NCI-H460 (cell line): ENCODE measurements around the gene BCL11A. TPM values are rescaled to one million over a fixed set of nuclear protein-coding genes. Genes with fewer than 3 reads are reported as not detected.

Experiments used
- DNase-seq: peaks from one replicate; pipeline ENCODE4 v3.0.0-alpha.2; 2016; ENCODE audit warnings: low read depth; ENCODE audit errors: extremely low read depth
- total RNA-seq: library from RNA; depleted of rRNA; stranded (reverse); fragments of >200 nt; shearing (Covaris generic); gene quantifications from 2 replicates; pipeline ENCODE4 v1.2.3, GENCODE V29; 2014

BCL11A gene
- total RNA-seq, 1 experiment from 2014 or later = 2.1 TPM

- no peak for DNase-seq
Measured at GRCh38 chr2:60529136-60529784, 24.2 kb downstream of the BCL11A start.

GRCh38 chr2:60528281-60529020 is 25.0 kb downstream of the BCL11A start:
- DNase-seq = no peak

GRCh38 chr2:60527762-60528161 is 25.7 kb downstream of the BCL11A start:
- DNase-seq = no peak

- no peak for DNase-seq
Measured at GRCh38 chr2:60526623-60527022, 26.8 kb downstream of the BCL11A start.

- no peak for DNase-seq
Measured at GRCh38 chr2:60525899-60526298, 27.6 kb downstream of the BCL11A start.

GRCh38 chr2:60524874-60525273 is 28.6 kb downstream of the BCL11A start:
- no peak for DNase-seq

- no peak for DNase-seq
Measured at GRCh38 chr2:60523963-60524362, 29.5 kb downstream of the BCL11A start.

- no peak for DNase-seq
Measured at GRCh38 chr2:60522462-60522861, 31.0 kb downstream of the BCL11A start.

- DNase-seq = no peak
Measured at GRCh38 chr2:60521626-60522025, 31.8 kb downstream of the BCL11A start.

GRCh38 chr2:60520917-60521539 is 32.4 kb downstream of the BCL11A start:
- no peak for DNase-seq

- DNase-seq = no peak
Measured at GRCh38 chr2:60520151-60520876, 33.1 kb downstream of the BCL11A start.

GRCh38 chr2:60519231-60519863 is 34.1 kb downstream of the BCL11A start:
- no peak for DNase-seq

- no peak for DNase-seq
Measured at GRCh38 chr2:60518567-60518966, 34.9 kb downstream of the BCL11A start.

- DNase-seq = no peak
Measured at GRCh38 chr2:60517446-60517845, 36.0 kb downstream of the BCL11A start.

GRCh38 chr2:60516826-60517225 is 36.6 kb downstream of the BCL11A start:
- no peak for DNase-seq

- DNase-seq = no peak
Measured at GRCh38 chr2:60516383-60516811, 37.1 kb downstream of the BCL11A start.

- no peak for DNase-seq
Measured at GRCh38 chr2:60515721-60516226, 37.7 kb downstream of the BCL11A start.

GRCh38 chr2:60513996-60514395 is 39.5 kb downstream of the BCL11A start:
- DNase-seq = no peak

- DNase-seq = no peak
Measured at GRCh38 chr2:60513191-60513590, 40.3 kb downstream of the BCL11A start.

GRCh38 chr2:60512641-60513040 is 40.8 kb downstream of the BCL11A start:
- no peak for DNase-seq
